B cell (primary cell): ENCODE data around the gene CACNA1D. TPM values are rescaled to one million over a fixed set of nuclear protein-coding genes. Genes with fewer than 3 reads are reported as not detected.

Experiments
- ATAC-seq: fragments of 200-7000 bp; cut with Tn5 transposase; one replicate; pipeline ENCODE4 v1.10.0; 2021; ENCODE audit warnings: low read depth, mild to moderate bottlenecking, moderate number of reproducible peaks, moderate library complexity
- CTCF ChIA-PET: fragments of 350-600 bp; sonication (Branson Sonifier 250); formaldehyde crosslinking; loops from one replicate; lab custom pipeline; 2021; ENCODE audit warnings: antibody characterized with exemption, inconsistent platforms; lab: Charles Lee
- POLR2A ChIA-PET: fragments of 350-600 bp; sonication (Branson Sonifier 250); formaldehyde crosslinking; loops from one replicate; lab custom pipeline; 2021; ENCODE audit warnings: antibody characterized with exemption; lab: Charles Lee
- DNase-seq: peaks from one replicate; pipeline ENCODE4 v3.0.0; 2013
- H2AFZ ChIP-seq: 2 replicates; pipeline ENCODE4 v1.6.1; 2012; ENCODE audit warnings: mild to moderate bottlenecking, low read depth, low read length; ENCODE audit not compliant: insufficient read depth, poor library complexity, severe bottlenecking
- H3K27ac ChIP-seq, 2 donors: 1 replicate in 1 of 2; 2 replicates in 1 of 2; pipeline ENCODE4 v1.5.1; 2012 to 2013; ENCODE audit warnings: low read length in 2 of 2, mild to moderate bottlenecking in 2 of 2, moderate library complexity in 1 of 2
- H3K27me3 ChIP-seq, 4 experiments: fragments of 200-600 bp in 1 of 4; sonication (generic) in 1 of 4; replicated peaks in 1 of 4; 1 replicate in 2 of 4; 2 replicates in 2 of 4; pipeline versions ENCODE4 v1.6.1 to v1.7.0; 2013 to 2016; ENCODE audit warnings: low read length in 3 of 4, mild to moderate bottlenecking in 2 of 4, mixed read lengths in 1 of 4, moderate library complexity in 1 of 4; ENCODE audit not compliant: insufficient read depth in 4 of 4, control insufficient read depth in 3 of 4; ENCODE audit errors: control extremely low read depth in 1 of 4
- H3K36me3 ChIP-seq, 2 experiments: replicated peaks in 1 of 2; 1 replicate in 1 of 2; 2 replicates in 1 of 2; pipeline versions ENCODE4 v1.6.1 to v1.7.1; 2013; ENCODE audit warnings: low read length in 1 of 2; ENCODE audit not compliant: insufficient read depth in 2 of 2, control insufficient read depth in 1 of 2; ENCODE audit errors: control extremely low read depth in 1 of 2, extremely low read depth in 1 of 2
- H3K4me1 ChIP-seq, 2 donors: fragments of 200-600 bp in 1 of 2; sonication (generic) in 1 of 2; 1 replicate in 1 of 2; 2 replicates in 1 of 2; pipeline versions ENCODE4 v1.5.1 to v1.6.1; 2013 to 2017; ENCODE audit warnings: low read length in 2 of 2; ENCODE audit not compliant: control insufficient read depth in 2 of 2, insufficient read depth in 2 of 2
- H3K4me2 ChIP-seq: replicated peaks from 2 replicates; pipeline ENCODE3; 2012; ENCODE audit warnings: mild to moderate bottlenecking, low read depth, low read length; ENCODE audit not compliant: poor library complexity, severe bottlenecking
- H3K4me3 ChIP-seq, 5 experiments: fragments of 200-600 bp in 1 of 5; sonication (generic) in 1 of 5; 1 replicate in 3 of 5; 2 replicates in 2 of 5; pipeline versions ENCODE4 v1.5.1 to v1.7.0; 2011 to 2016; ENCODE audit warnings: low read length in 4 of 5, mild to moderate bottlenecking in 4 of 5, low read depth in 2 of 5, control low read depth in 1 of 5, moderate library complexity in 1 of 5; ENCODE audit not compliant: insufficient read depth in 1 of 5; ENCODE audit errors: control extremely low read depth in 1 of 5, extremely low read depth in 1 of 5
- H3K79me2 ChIP-seq: fragments of 200-600 bp; sonication (generic); one replicate; pipeline ENCODE4 v1.6.0; 2016; ENCODE audit warnings: low read length; ENCODE audit not compliant: control insufficient read depth, insufficient read depth
- H3K9ac ChIP-seq: fragments of 200-600 bp; sonication (generic); 2 replicates; pipeline ENCODE4 v1.6.1; 2017; ENCODE audit warnings: mild to moderate bottlenecking, low read length, moderate library complexity
- H3K9me3 ChIP-seq, 3 donors: one replicate each; pipeline versions ENCODE4 v1.6.1 to v1.7.1; 2013; ENCODE audit warnings: low read length in 2 of 3; ENCODE audit not compliant: control insufficient read depth in 2 of 3, insufficient read depth in 1 of 3; ENCODE audit errors: control extremely low read depth in 1 of 3
- H4K20me1 ChIP-seq: 2 replicates; pipeline ENCODE4 v1.6.0; 2012; ENCODE audit warnings: mild to moderate bottlenecking, low read length; ENCODE audit not compliant: insufficient read depth, control insufficient read depth, poor library complexity, severe bottlenecking
- H3K27ac Mint-ChIP-seq: one replicate; pipeline ENCODE4 v1.8.0; 2021; ENCODE audit warnings: mixed read lengths
- H3K27me3 Mint-ChIP-seq: one replicate; pipeline ENCODE4 v1.8.0; 2021; ENCODE audit warnings: mixed read lengths
- H3K4me1 Mint-ChIP-seq: one replicate; pipeline ENCODE4 v1.8.0; 2021; ENCODE audit warnings: mixed read lengths
- H3K4me3 Mint-ChIP-seq: one replicate; pipeline ENCODE4 v1.8.0; 2021; ENCODE audit warnings: mixed read lengths
- H3K9me3 Mint-ChIP-seq: one replicate; pipeline ENCODE4 v1.8.0; 2022; ENCODE audit warnings: mixed read lengths; ENCODE audit not compliant: insufficient read depth
- EZH2 ChIP-seq: IDR thresholded peaks from 2 replicates; pipeline ENCODE4 v1.6.1; 2012; ENCODE audit warnings: borderline replicate concordance, low read depth, mild to moderate bottlenecking, moderate library complexity, low read length; ENCODE audit not compliant: insufficient read depth, poor library complexity, severe bottlenecking
- WGBS: methylation state at CpG from one replicate; pipeline ENCODE4 v1.1.5; 2013; ENCODE audit warnings: missing lambda C conversion rate; ENCODE audit not compliant: insufficient coverage; 5-methylcytosine and 5-hydroxymethylcytosine counted together
- intact Hi-C: fragments of 100-400 bp; cut with micrococcal nuclease; formaldehyde crosslinking; loops from one replicate; pipeline ENCODE4 v1.10.0; 2022
- polyA plus RNA-seq: library from polyadenylated mRNA; depleted of rRNA; stranded (reverse); fragments of >200 nt; gene quantifications from 2 replicates; pipeline ENCODE4 v1.2.3, GENCODE V29; 2012
- total RNA-seq, 2 donors: library from RNA; stranded (reverse); fragments of 120-200 nt in 1 of 2; gene quantifications; 1 replicate in 1 of 2; 2 replicates in 1 of 2; pipeline versions ENCODE4 v1.2.3 to v1.2.4, GENCODE V29; 2013 to 2022
- TF ChIP-seq, protein P1 (sequence below): fragments of 200-600 bp; IDR thresholded peaks from one replicate; pipeline ENCODE4 v1.8.0; 2022; ENCODE audit warnings: antibody characterized with exemption, mild to moderate bottlenecking

CACNA1D gene
- total and polyA plus RNA-seq, 2 donors (not counting 1 experiment from before 2014, with no cell fraction given), result 0.06 to 0.07 TPM

DNA sequence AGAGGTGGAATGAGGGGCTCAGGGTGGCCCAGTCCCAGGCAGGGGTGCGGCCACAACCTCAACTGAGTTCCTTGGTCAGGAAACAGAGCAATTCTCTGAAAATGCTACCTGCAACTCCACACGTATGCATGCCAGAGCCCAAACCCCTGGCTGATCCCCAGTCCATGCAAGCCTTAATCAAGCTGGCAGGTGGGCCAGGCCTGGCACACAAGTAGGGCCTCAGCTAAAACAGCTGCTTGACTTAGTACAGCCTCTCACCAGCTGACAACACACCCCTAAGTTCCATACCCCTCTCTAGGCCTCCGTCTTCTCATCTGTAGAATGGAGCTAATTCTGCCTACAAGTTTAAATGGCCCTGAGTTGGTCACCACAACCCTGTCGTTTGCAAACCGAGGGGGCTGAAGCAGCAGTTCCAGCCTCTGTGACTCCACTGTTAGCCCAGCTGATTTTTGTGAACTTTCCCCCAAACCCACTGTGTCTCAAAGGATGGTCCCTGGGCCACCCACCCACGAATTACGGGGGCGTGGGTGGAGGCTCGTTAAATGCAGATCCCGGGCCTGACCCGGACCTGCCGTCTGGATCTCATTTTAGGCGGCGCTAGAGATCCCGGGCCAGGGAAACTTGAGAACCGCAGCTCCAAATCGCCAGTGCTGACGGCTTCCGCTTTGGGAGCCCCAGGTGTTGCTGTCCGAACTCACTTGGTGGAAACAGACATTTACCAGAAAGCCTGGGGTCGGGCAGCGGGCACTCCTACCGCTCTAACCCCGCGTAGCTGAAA is 350.9 kb downstream of the CACNA1D start:
- WGBS, result 19% methylated on average over 25 of the region's 25 CpGs
- H3K9me3 Mint-ChIP-seq, result no peaks in the 10 kb centered on the region
- POLR2A ChIA-PET, result no interaction called here
- Histone ChIP-seq H3K4me1 (peaks cover 14 to 21% of the 10 kb centered on the region in 2 donors), H3K27me3 (peaks cover 0 to 52% (median 15%) of the 10 kb centered on the region in 4 experiments), H3K79me2 (no peaks in the 10 kb centered on the region), H3K9ac (peak overlapping the region; percentile 57), H3K9me3 (peaks cover 0 to 8% (median 0%) of the 10 kb centered on the region in 3 donors), H4K20me1 (no peaks in the 10 kb centered on the region), H3K27ac (no peak overlapping the region), H3K4me2 (peak overlapping the region; percentile 87), H3K36me3 (no peaks in the 10 kb centered on the region), H2AFZ (peak overlapping the region; percentile 62), H3K4me3 (peak overlapping the region; percentile 11 to 63 (median 48))
- peaks cover 27% of the 10 kb centered on the region for H3K4me1 Mint-ChIP-seq
- TF ChIP-seq, protein P1, sequence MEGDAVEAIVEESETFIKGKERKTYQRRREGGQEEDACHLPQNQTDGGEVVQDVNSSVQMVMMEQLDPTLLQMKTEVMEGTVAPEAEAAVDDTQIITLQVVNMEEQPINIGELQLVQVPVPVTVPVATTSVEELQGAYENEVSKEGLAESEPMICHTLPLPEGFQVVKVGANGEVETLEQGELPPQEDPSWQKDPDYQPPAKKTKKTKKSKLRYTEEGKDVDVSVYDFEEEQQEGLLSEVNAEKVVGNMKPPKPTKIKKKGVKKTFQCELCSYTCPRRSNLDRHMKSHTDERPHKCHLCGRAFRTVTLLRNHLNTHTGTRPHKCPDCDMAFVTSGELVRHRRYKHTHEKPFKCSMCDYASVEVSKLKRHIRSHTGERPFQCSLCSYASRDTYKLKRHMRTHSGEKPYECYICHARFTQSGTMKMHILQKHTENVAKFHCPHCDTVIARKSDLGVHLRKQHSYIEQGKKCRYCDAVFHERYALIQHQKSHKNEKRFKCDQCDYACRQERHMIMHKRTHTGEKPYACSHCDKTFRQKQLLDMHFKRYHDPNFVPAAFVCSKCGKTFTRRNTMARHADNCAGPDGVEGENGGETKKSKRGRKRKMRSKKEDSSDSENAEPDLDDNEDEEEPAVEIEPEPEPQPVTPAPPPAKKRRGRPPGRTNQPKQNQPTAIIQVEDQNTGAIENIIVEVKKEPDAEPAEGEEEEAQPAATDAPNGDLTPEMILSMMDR, result no peak
- no peak for TF ChIP-seq EZH2
- peak overlapping the region; percentile 80 for H3K4me3 Mint-ChIP-seq
- CTCF ChIA-PET, result interaction anchor here (1.0 kb wide), 1 partner anchor 8 kb away, joined by 3 read pairs; no protein-coding TSS in a partner anchor
- intact Hi-C loops, result no loop called here
- H3K27me3 Mint-ChIP-seq, result peaks cover 36% of the 10 kb centered on the region
- peak; percentile 25 for DNase-seq
- ATAC-seq, result no peak
- no peak overlapping the region for H3K27ac Mint-ChIP-seq

DNA sequence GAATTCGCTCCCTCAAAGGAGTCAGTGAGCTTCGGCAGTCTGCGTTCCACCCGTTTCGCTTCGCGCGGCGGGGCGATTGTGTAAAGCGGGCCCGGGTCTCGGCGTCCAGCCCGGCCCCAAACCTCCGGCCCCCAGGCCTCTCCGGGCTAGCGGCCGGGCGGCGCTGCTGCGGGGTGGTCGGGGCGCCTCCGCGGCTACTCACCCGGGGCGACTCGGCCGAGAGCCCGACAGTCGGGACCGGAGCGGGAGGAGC is 351.4 kb downstream of the CACNA1D start:
- ATAC-seq, result no peak
- CTCF ChIA-PET, result interaction anchor here (1.0 kb wide), 1 partner anchor 8 kb away, joined by 3 read pairs; no protein-coding TSS in a partner anchor
- Histone ChIP-seq H3K79me2 (no peaks in the 10 kb centered on the region), H3K36me3 (no peaks in the 10 kb centered on the region), H3K27ac (no peak overlapping the region), H3K4me1 (peaks cover 14 to 21% of the 10 kb centered on the region in 2 donors), H2AFZ (peak overlapping the region; percentile 62), H3K4me2 (peak overlapping the region; percentile 87), H3K9ac (peak overlapping the region; percentile 57), H3K27me3 (peaks cover 0 to 52% (median 15%) of the 10 kb centered on the region in 4 experiments), H3K9me3 (peaks cover 0 to 8% (median 0%) of the 10 kb centered on the region in 3 donors), H4K20me1 (no peaks in the 10 kb centered on the region), H3K4me3 (peak overlapping the region; percentile 11 to 63 (median 48))
- peak overlapping the region; percentile 80 for H3K4me3 Mint-ChIP-seq
- POLR2A ChIA-PET, result no interaction called here
- H3K27me3 Mint-ChIP-seq, result peaks cover 36% of the 10 kb centered on the region
- no peaks in the 10 kb centered on the region for H3K9me3 Mint-ChIP-seq
- TF ChIP-seq EZH2, result no peak
- TF ChIP-seq, protein P1, result no peak
- peaks cover 27% of the 10 kb centered on the region for H3K4me1 Mint-ChIP-seq
- intact Hi-C loops, result no loop called here
- WGBS, result under 1% methylated on average over 34 of the region's 34 CpGs
- DNase-seq, result no peak
- no peak overlapping the region for H3K27ac Mint-ChIP-seq
